Fibroblast of lung (primary cell): ENCODE measurements around the gene HHIPL1. TPM values are rescaled to one million over a fixed set of nuclear protein-coding genes. Genes with fewer than 3 reads are reported as not detected.

ENCODE experiments used
- DNase-seq, 2 donors: peaks; one replicate each; pipeline versions ENCODE4 v3.0.0 to v3.0.0-alpha.2; 2010; ENCODE audit warnings: low read depth in 2 of 2
- H2AFZ ChIP-seq: 2 replicates; pipeline ENCODE4 v1.5.1; 2012; ENCODE audit warnings: low read length, control low read depth, inconsistent platforms
- H3K27ac ChIP-seq: 2 replicates; pipeline ENCODE4 v1.5.1; 2011; ENCODE audit warnings: low read length, control low read depth; ENCODE audit not compliant: insufficient read depth
- H3K27me3 ChIP-seq: 2 replicates; pipeline ENCODE4 v1.5.1; 2011; ENCODE audit warnings: mild to moderate bottlenecking, low read length; ENCODE audit not compliant: control insufficient read depth, insufficient read depth
- H3K36me3 ChIP-seq: 2 replicates; pipeline ENCODE4 v1.5.1; 2011; ENCODE audit warnings: low read length; ENCODE audit not compliant: control insufficient read depth, insufficient read depth
- H3K4me1 ChIP-seq: 2 replicates; pipeline ENCODE4 v1.5.1; 2011; ENCODE audit warnings: low read length; ENCODE audit not compliant: control insufficient read depth, insufficient read depth; ENCODE audit errors: extremely low read depth
- H3K4me2 ChIP-seq: 2 replicates; pipeline ENCODE4 v1.5.1; 2011; ENCODE audit warnings: low read length, control low read depth; ENCODE audit not compliant: insufficient read depth; ENCODE audit errors: extremely low read depth
- H3K4me3 ChIP-seq, 4 experiments: fragments of 200-600 bp in 1 of 4; sonication (generic) in 1 of 4; replicated peaks in 1 of 4; 2 replicates each; pipeline ENCODE4 v1.5.1; 2011 to 2016; ENCODE audit warnings: low read length in 4 of 4, low read depth in 3 of 4, mild to moderate bottlenecking in 3 of 4, control low read depth in 2 of 4, inconsistent platforms in 1 of 4, mixed read lengths in 1 of 4; ENCODE audit not compliant: insufficient read depth in 1 of 4; ENCODE audit errors: control extremely low read depth in 1 of 4
- H3K79me2 ChIP-seq: 2 replicates; pipeline ENCODE4 v1.5.1; 2012; ENCODE audit warnings: mild to moderate bottlenecking, low read length, inconsistent platforms; ENCODE audit not compliant: control insufficient read depth, insufficient read depth
- H3K9ac ChIP-seq: 2 replicates; pipeline ENCODE4 v1.5.1; 2011; ENCODE audit warnings: mild to moderate bottlenecking, low read length, control low read depth; ENCODE audit not compliant: insufficient read depth
- H3K9me3 ChIP-seq: 2 replicates; pipeline ENCODE4 v1.5.1; 2012; ENCODE audit warnings: low read depth, low read length; ENCODE audit not compliant: control insufficient read depth, insufficient read depth
- H4K20me1 ChIP-seq: 2 replicates; pipeline ENCODE4 v1.5.1; 2011; ENCODE audit warnings: low read length; ENCODE audit not compliant: control insufficient read depth, insufficient read depth; ENCODE audit errors: extremely low read depth
- CTCF ChIP-seq, 2 donors: IDR thresholded peaks in 1 of 2; conservative IDR thresholded peaks in 1 of 2; 1 replicate in 1 of 2; 2 replicates in 1 of 2; pipeline ENCODE4 v1.5.1; 2011 to 2012; ENCODE audit warnings: low read length in 2 of 2, control low read depth in 1 of 2, inconsistent platforms in 1 of 2, low read depth in 1 of 2, mild to moderate bottlenecking in 1 of 2
- EZH2 ChIP-seq: IDR thresholded peaks from 2 replicates; pipeline ENCODE4 v1.5.1; 2012; ENCODE audit warnings: low read length, control low read depth, mild to moderate bottlenecking; ENCODE audit errors: missing control alignments
- polyA plus RNA-seq, 2 donors: library from polyadenylated mRNA; depleted of rRNA in 1 of 2; stranded (reverse) in 1 of 2; unstranded in 1 of 2; fragments of >200 nt; gene quantifications; 2 replicates each; pipeline ENCODE4 v1.2.1, GENCODE V29; 2011 to 2012; ENCODE audit warnings: missing spikeins in 1 of 2
- total RNA-seq: library from RNA; depleted of rRNA; stranded (reverse); fragments of >200 nt; gene quantifications from 2 replicates; pipeline ENCODE4 v1.2.1, GENCODE V29; 2014

Gene HHIPL1
- total and polyA plus RNA-seq, 2 donors (not counting 1 experiment from before 2014, with no cell fraction given): 1.5 to 9.9 TPM

GRCh38 chr14:99657645-99658155 lies 12.8 kb downstream of the HHIPL1 start:
- no peak overlapping the region for H3K4me3 ChIP-seq
- TF ChIP-seq EZH2: no peak
- no peak for TF ChIP-seq CTCF (conservative IDR thresholded peaks at IDR 0.05 in 1 of 2, IDR thresholded peaks at IDR 0.05 in 1 of 2; ENCODE audit: low read depth in 1 of 2, low read length in 2 of 2)
- no peak overlapping the region for H3K4me2 ChIP-seq
- no peak overlapping the region for H3K9ac ChIP-seq
- no peaks in the 10 kb centered on the region for H3K79me2 ChIP-seq
- no peak overlapping the region for H3K27ac ChIP-seq
- H4K20me1 ChIP-seq: no peaks in the 10 kb centered on the region
- no peaks in the 10 kb centered on the region for H3K4me1 ChIP-seq
- no peak for DNase-seq
- no peaks in the 10 kb centered on the region for H3K9me3 ChIP-seq
- no peak overlapping the region for H2AFZ ChIP-seq
- H3K36me3 ChIP-seq: no peaks in the 10 kb centered on the region
- peaks cover 6% of the 10 kb centered on the region for H3K27me3 ChIP-seq

GRCh38 chr14:99658218-99658845 lies 13.4 kb downstream of the HHIPL1 start:
- no peak overlapping the region for H3K4me2 ChIP-seq
- H3K79me2 ChIP-seq: no peaks in the 10 kb centered on the region
- H4K20me1 ChIP-seq: no peaks in the 10 kb centered on the region
- H2AFZ ChIP-seq: no peak overlapping the region
- no peaks in the 10 kb centered on the region for H3K4me1 ChIP-seq
- H3K27ac ChIP-seq: no peak overlapping the region
- peaks cover 6% of the 10 kb centered on the region for H3K27me3 ChIP-seq
- H3K4me3 ChIP-seq: no peak overlapping the region
- no peaks in the 10 kb centered on the region for H3K36me3 ChIP-seq
- H3K9me3 ChIP-seq: no peaks in the 10 kb centered on the region
- DNase-seq: peak in 1 of 2 donors; percentile 27
- TF ChIP-seq CTCF (conservative IDR thresholded peaks at IDR 0.05 in 1 of 2, IDR thresholded peaks at IDR 0.05 in 1 of 2; ENCODE audit: low read depth in 1 of 2, low read length in 2 of 2) (no peak), EZH2 (no peak)
- H3K9ac ChIP-seq: no peak overlapping the region

GRCh38 chr14:99659333-99659741 lies 14.4 kb downstream of the HHIPL1 start:
- H3K27ac ChIP-seq: no peak overlapping the region
- H2AFZ ChIP-seq: no peak overlapping the region
- TF ChIP-seq EZH2 (no peak), CTCF (conservative IDR thresholded peaks at IDR 0.05 in 1 of 2, IDR thresholded peaks at IDR 0.05 in 1 of 2; ENCODE audit: low read depth in 1 of 2, low read length in 2 of 2) (no peak)
- H3K9me3 ChIP-seq: no peaks in the 10 kb centered on the region
- no peaks in the 10 kb centered on the region for H4K20me1 ChIP-seq
- H3K27me3 ChIP-seq: peaks cover 6% of the 10 kb centered on the region
- H3K79me2 ChIP-seq: no peaks in the 10 kb centered on the region
- H3K36me3 ChIP-seq: no peaks in the 10 kb centered on the region
- no peak for DNase-seq
- H3K4me3 ChIP-seq: no peak overlapping the region
- no peak overlapping the region for H3K4me2 ChIP-seq
- no peak overlapping the region for H3K9ac ChIP-seq
- H3K4me1 ChIP-seq: no peaks in the 10 kb centered on the region
